Neutrophil (primary cell): ENCODE results near the gene CLMP.

ENCODE experiments used
- H3K27ac ChIP-seq: fragments of 200-600 bp; sonication (generic); 2 replicates; pipeline ENCODE4 v1.5.1; 2016; ENCODE audit warnings: mild to moderate bottlenecking, moderate library complexity
- H3K27me3 ChIP-seq: fragments of 200-600 bp; sonication (generic); 2 replicates; pipeline ENCODE4 v1.6.0; 2016; ENCODE audit warnings: mild to moderate bottlenecking
- H3K36me3 ChIP-seq: fragments of 200-600 bp; sonication (generic); 2 replicates; pipeline ENCODE4 v1.5.1; 2017
- H3K4me1 ChIP-seq, 2 experiments: fragments of 200-600 bp in 1 of 2; sonication (generic) in 1 of 2; 1 replicate in 1 of 2; 2 replicates in 1 of 2; pipeline versions ENCODE4 v1.5.1 to v1.6.1; 2013 to 2016; ENCODE audit warnings: low read depth in 1 of 2, low read length in 1 of 2, mild to moderate bottlenecking in 1 of 2, moderate library complexity in 1 of 2; ENCODE audit not compliant: control insufficient read depth in 1 of 2, insufficient read depth in 1 of 2
- H3K4me3 ChIP-seq, 2 experiments: fragments of 200-600 bp in 1 of 2; sonication (generic) in 1 of 2; 1 replicate in 1 of 2; 2 replicates in 1 of 2; pipeline ENCODE4 v1.5.1; 2013 to 2016; ENCODE audit warnings: low read depth in 1 of 2, low read length in 1 of 2, mild to moderate bottlenecking in 1 of 2, moderate library complexity in 1 of 2
- H3K9me3 ChIP-seq: fragments of 200-600 bp; sonication (generic); 2 replicates; pipeline ENCODE4 v1.5.1; 2016
- CTCF ChIP-seq: fragments of 200-600 bp; sonication (generic); IDR thresholded peaks from 2 replicates; pipeline ENCODE4 v1.5.1; 2016; ENCODE audit warnings: antibody characterized with exemption

The CLMP gene

GRCh38 chr11:123236879-123237278 lies 41.8 kb upstream of the CLMP start:
- H3K9me3 ChIP-seq, result no peaks in the 10 kb centered on the region
- H3K27me3 ChIP-seq, result peaks cover 7% of the 10 kb centered on the region
- H3K4me3 ChIP-seq, result no peak overlapping the region
- TF ChIP-seq CTCF, result no peak
- H3K36me3 ChIP-seq, result no peaks in the 10 kb centered on the region
- H3K4me1 ChIP-seq, result no peaks in the 10 kb centered on the region
- H3K27ac ChIP-seq, result no peak overlapping the region

GRCh38 chr11:123235656-123236261 lies 40.7 kb upstream of the CLMP start:
- Histone ChIP-seq H3K4me1 (no peaks in the 10 kb centered on the region), H3K36me3 (no peaks in the 10 kb centered on the region), H3K27me3 (no peaks in the 10 kb centered on the region), H3K27ac (no peak overlapping the region), H3K4me3 (no peak overlapping the region), H3K9me3 (no peaks in the 10 kb centered on the region)
- no peak for TF ChIP-seq CTCF

GRCh38 chr11:123235117-123235655 lies 40.1 kb upstream of the CLMP start:
- Histone ChIP-seq H3K27ac (no peak overlapping the region), H3K4me3 (no peak overlapping the region), H3K4me1 (no peaks in the 10 kb centered on the region), H3K36me3 (no peaks in the 10 kb centered on the region), H3K27me3 (no peaks in the 10 kb centered on the region), H3K9me3 (no peaks in the 10 kb centered on the region)
- TF ChIP-seq CTCF, result no peak

- no peaks in the 10 kb centered on the region for H3K36me3 ChIP-seq
- H3K27me3 ChIP-seq, result no peaks in the 10 kb centered on the region
- TF ChIP-seq CTCF, result no peak
- H3K4me3 ChIP-seq, result no peak overlapping the region
- H3K4me1 ChIP-seq, result no peaks in the 10 kb centered on the region
- H3K9me3 ChIP-seq, result no peaks in the 10 kb centered on the region
- H3K27ac ChIP-seq, result no peak overlapping the region
Measured at GRCh38 chr11:123233975-123234334, 38.9 kb upstream of the CLMP start.

- Histone ChIP-seq H3K36me3 (no peaks in the 10 kb centered on the region), H3K9me3 (no peaks in the 10 kb centered on the region), H3K27ac (no peak overlapping the region), H3K4me1 (no peaks in the 10 kb centered on the region), H3K27me3 (no peaks in the 10 kb centered on the region), H3K4me3 (no peak overlapping the region)
- TF ChIP-seq CTCF, result no peak
Measured at GRCh38 chr11:123233280-123233974, 38.4 kb upstream of the CLMP start.
